22Rv1 (cell line): ENCODE measurements around the gene MCAM.

Experiments
- H3K27ac ChIP-seq: fragments of 450-650 bp; 2 replicates; pipeline ENCODE4 v1.5.1; 2017
- ZFX ChIP-seq: fragments of 450-650 bp; IDR thresholded peaks from 2 replicates; pipeline ENCODE4 v1.6.1; 2017; ENCODE audit warnings: antibody characterized with exemption, borderline replicate concordance
- TF ChIP-seq, protein P1 (sequence below): fragments of 450-650 bp; IDR thresholded peaks from 2 replicates; pipeline ENCODE4 v1.5.1; 2017; ENCODE audit warnings: mild to moderate bottlenecking

MCAM gene

DNA sequence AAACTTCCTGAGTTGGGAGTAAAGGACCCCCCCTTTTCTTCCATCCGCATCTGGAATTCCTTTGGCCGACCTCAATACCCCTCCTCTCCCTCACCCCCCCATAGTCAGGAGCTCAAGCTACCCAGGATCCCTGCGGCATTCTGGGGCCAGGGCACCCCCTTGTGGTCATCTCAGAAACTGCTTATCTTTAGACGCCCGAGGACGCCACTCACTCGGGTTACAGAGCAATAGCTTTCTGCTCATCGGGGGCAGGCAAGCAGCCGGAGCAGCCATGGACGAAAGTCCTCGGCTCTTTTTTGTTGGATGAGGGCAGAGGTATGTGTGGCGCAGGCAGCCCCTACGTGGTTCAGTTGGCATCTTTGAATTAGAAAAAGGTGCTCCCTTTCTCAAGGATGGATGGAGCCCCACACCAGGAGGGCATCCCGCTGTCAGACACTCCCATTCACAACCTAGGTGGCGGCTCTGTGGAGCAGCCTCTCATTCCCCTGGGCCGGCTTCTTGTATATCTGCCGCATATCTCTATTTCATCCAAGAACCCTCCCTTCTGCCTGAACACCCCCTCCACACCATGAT lies 21.5 kb upstream of the MCAM start:
- no peak overlapping the region for H3K27ac ChIP-seq

DNA sequence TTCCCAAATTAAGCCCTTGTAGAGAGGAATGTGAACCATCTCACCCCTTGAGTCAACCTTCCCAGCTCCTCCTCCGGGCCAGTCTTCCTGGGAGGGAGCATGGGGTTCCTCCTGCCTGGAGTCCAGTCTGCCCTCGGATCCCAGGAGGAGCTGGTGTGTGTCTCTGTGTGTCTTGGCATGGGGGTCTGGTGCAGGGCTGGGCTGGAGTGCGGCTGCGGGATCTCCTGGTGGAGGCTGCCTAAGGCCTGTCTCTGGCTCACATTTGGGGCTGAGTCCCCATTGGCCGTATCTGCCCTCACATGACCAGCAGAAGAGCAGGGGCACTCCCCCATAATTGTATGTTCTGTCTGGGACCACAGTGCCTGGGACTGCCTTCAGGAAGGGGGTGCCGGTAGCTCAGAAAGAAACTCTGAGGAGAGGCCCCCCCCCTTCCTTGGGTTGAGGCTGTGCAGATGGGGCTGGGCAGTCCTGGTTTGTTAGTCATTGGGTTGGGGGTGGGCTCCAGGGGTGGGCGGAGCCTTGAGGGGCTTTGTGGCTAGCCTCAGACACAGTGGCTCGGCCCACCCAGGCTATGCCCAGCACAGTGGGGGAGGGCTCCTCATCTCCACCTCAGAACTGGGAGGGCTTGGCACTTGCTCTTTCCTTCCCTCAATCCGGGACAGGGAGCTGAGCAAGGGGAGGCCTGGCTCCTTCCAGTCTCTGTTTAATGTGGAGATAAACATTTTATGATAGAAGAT lies 20.8 kb upstream of the MCAM start:
- H3K27ac ChIP-seq: no peak overlapping the region
- no peak for TF ChIP-seq ZFX
- TF ChIP-seq, protein P1, sequence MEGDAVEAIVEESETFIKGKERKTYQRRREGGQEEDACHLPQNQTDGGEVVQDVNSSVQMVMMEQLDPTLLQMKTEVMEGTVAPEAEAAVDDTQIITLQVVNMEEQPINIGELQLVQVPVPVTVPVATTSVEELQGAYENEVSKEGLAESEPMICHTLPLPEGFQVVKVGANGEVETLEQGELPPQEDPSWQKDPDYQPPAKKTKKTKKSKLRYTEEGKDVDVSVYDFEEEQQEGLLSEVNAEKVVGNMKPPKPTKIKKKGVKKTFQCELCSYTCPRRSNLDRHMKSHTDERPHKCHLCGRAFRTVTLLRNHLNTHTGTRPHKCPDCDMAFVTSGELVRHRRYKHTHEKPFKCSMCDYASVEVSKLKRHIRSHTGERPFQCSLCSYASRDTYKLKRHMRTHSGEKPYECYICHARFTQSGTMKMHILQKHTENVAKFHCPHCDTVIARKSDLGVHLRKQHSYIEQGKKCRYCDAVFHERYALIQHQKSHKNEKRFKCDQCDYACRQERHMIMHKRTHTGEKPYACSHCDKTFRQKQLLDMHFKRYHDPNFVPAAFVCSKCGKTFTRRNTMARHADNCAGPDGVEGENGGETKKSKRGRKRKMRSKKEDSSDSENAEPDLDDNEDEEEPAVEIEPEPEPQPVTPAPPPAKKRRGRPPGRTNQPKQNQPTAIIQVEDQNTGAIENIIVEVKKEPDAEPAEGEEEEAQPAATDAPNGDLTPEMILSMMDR: no peak

More for the DNA sequence above, 21.5 kb upstream of the MCAM start:
- no peak for TF ChIP-seq ZFX
- TF ChIP-seq, protein P1: peak; percentile 90

DNA sequence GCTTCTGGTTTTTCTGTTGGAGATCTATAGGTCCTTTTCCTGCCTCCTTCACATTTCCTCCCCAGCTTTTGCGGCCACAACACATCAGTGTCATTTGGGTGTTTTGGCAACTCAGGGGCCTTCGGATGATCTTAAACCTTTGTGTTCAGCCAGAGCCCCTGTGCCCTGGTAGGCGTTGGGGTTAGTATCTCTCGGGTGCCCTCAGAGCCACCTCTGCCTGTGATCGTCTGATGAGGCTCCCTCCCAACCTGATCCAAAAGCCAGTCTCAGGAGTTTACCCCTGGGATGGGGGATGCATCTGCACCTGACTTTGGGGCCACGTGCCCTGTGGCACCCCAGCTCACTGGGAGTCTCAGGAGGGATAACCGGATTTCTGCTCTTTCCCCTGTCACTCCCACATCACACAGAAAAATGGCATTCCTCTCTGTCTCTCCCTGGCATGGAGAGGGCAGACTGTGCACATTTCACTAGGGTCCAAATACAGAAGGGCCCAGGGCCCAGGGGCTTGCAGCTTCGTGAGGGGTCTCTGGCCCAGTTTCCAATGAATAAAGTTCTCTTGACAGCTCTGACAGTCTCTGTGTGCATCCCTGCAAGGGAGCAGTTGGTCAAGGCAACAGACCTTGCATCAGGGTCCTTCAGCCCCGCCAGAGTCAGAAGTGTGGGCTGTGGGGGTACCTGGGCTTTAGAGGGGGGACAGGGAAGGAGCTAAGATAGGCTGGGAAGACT lies 20.0 kb upstream of the MCAM start:
- no peak overlapping the region for H3K27ac ChIP-seq
- TF ChIP-seq ZFX: no peak
- TF ChIP-seq, protein P1: no peak

DNA sequence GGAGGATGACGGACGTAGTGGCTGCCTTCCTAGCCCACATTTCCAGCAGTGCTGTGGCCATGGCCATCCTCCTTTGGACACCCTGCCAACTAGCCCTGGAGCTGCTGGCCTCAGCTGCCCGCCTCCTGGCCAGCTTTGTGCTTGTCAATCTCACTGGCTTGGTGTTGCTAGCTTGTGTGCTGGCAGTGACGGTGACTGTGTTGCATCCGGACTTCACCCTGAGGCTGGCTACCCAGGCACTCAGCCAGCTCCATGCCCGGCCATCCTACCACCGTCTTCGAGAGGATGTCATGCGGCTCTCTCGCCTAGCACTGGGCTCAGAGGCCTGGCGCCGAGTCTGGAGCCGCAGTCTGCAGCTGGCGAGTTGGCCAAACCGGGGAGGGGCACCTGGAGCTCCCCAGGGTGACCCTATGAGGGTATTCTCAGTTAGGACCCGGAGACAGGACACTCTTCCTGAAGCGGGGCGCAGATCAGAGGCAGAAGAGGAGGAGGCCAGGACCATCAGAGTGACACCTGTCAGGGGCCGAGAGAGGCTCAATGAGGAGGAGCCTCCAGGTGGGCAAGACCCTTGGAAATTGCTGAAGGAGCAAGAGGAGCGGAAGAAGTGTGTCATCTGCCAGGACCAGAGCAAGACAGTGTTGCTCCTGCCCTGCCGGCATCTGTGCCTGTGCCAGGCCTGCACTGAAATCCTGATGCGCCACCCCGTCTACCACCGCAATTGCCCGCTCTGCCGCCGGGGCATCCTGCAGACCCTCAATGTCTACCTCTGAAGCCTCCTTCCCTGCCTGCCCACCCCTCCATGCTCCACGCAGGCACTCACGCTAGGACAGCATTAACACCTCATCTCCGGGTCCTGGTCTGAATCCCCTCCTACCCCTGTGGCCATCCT lies 19.0 kb upstream of the MCAM start:
- TF ChIP-seq, protein P1: no peak
- TF ChIP-seq ZFX: no peak
- peak overlapping the region; percentile 79 for H3K27ac ChIP-seq

DNA sequence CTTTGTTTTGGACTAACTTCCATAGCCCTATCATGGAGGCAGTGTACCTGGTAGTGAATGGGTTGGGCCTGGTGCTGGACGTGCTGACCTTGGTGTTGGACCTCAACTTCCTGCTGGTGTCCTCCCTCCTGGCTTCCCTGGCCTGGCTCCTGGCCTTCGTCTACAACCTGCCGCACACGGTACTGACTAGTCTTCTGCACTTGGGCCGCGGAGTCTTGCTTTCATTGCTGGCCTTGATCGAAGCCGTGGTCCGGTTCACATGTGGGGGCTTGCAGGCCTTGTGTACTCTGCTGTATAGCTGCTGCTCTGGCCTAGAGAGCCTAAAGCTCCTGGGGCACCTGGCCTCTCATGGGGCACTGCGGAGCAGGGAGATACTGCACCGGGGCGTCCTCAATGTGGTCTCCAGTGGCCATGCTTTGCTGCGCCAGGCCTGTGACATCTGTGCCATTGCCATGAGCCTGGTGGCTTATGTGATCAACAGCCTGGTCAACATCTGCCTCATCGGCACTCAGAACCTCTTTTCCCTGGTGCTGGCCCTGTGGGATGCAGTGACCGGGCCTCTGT lies 18.2 kb upstream of the MCAM start:
- H3K27ac ChIP-seq: peak overlapping the region; percentile 79

DNA sequence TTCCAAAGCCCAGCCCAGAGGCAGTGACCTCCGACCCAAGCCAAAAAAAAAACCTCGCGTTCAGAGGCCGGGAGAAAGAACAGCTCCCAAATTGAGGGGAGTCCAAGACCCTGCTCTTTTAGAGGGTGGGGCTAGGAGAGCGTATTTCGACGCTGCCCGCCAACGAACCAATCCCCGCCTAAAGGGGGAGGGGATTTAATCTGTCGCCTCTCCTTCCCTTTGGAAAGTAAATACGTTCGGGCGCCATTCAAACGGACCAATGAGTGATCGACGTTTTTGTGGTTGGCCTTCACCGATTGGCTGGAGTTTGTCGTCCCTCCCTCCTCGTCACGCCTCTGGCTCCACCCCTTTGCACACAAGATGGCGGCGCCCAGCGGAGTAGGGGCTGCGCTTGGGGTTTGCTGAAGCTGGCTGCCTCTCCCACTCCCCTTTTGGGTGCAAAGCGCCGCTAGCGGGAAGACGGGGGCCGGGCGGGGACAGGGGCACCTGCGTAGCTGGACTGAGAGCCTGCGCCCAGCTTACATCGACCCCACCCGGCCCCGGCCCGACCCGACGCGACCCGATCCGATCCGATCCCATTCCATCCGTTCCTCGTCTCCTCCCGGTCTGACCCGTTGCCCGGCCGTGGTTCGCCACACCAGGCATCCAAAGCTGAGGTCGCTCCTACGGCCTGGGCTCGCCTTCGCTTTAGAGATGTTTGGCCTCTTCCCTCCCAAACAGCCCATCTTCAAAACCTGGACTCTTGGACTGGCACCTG lies 17.4 kb upstream of the MCAM start, which contains the start of gene RNF26:
TSS of gene RNF26 (plus strand) at position 354 of the 757 bp plus-strand sequence. CDS start 596 bp downstream, outside the sequence.
- TF ChIP-seq ZFX: no peak
- TF ChIP-seq, protein P1: no peak
- peak within 1 kb of the TSS; percentile 79 for H3K27ac ChIP-seq

More for the DNA sequence above, 18.2 kb upstream of the MCAM start:
- TF ChIP-seq, protein P1: no peak
- TF ChIP-seq ZFX: no peak
